ENCODE results near the gene RASSF4. TPM values are rescaled to one million over a fixed set of nuclear protein-coding genes. Genes with fewer than 3 reads are reported as not detected.

RASSF4 gene
- total and polyA plus RNA-seq, 2 donors from 2014 or later = 76.4 to 83.1 TPM

DNA sequence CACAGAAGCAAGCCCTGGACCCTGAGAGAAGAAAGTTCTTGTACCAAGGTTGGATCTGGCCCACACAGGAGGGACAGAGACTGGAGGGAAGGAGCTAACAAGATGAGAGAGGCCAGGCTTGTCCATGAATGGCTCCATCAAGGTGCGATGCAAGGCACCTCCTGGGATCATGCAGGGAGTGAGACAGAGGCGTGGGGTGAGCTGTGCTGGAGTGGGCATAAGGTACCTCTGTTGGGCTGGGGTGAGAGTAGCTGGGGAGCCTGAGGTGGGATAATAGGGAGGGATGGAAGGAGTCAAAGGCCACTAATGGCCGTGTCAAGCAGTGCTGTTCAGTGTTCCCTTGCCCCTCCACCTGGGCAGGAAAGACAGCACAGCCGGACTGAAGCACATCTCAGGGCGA lies 38.5 kb upstream of the RASSF4 start:
- TF ChIP-seq, protein P1, sequence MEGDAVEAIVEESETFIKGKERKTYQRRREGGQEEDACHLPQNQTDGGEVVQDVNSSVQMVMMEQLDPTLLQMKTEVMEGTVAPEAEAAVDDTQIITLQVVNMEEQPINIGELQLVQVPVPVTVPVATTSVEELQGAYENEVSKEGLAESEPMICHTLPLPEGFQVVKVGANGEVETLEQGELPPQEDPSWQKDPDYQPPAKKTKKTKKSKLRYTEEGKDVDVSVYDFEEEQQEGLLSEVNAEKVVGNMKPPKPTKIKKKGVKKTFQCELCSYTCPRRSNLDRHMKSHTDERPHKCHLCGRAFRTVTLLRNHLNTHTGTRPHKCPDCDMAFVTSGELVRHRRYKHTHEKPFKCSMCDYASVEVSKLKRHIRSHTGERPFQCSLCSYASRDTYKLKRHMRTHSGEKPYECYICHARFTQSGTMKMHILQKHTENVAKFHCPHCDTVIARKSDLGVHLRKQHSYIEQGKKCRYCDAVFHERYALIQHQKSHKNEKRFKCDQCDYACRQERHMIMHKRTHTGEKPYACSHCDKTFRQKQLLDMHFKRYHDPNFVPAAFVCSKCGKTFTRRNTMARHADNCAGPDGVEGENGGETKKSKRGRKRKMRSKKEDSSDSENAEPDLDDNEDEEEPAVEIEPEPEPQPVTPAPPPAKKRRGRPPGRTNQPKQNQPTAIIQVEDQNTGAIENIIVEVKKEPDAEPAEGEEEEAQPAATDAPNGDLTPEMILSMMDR (IDR thresholded peaks at IDR 0.05; ENCODE audit: borderline replicate concordance, extremely low read depth, insufficient read depth) = no peak

DNA sequence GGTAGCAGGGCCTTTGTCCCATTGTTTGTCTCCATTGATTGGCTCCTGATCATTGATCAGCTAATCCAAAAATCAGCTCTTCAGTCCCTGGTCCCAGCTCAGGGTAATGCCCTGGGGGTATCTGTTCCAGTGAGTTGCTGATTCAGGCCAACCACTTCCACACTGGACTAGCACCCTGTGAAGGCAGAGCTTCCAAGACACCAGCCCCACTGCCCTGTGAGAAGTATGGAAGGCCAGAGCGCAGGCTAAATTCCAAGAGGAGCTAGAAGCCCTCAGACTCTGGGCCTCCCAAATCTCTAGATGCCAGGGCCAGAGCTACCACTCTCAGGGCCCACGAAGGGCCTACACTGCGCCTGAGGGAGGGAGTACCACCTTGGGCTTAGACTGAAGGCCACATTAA lies 38.1 kb upstream of the RASSF4 start:
- TF ChIP-seq, protein P1 (IDR thresholded peaks at IDR 0.05; ENCODE audit: borderline replicate concordance, extremely low read depth, insufficient read depth) = no peak
- peaks cover 0 to 20% (median 13%) of the 10 kb centered on the region in 3 donors for H3K4me1 ChIP-seq (ENCODE audit: control insufficient read depth in 2 of 3, insufficient read depth in 2 of 3, low read depth in 1 of 3, low read length in 3 of 3)
- peaks cover 0 to 5% (median 3%) of the 10 kb centered on the region in 3 donors for H3K36me3 ChIP-seq (ENCODE audit: control insufficient read depth in 2 of 3, insufficient read depth in 3 of 3, low read length in 3 of 3)
- H3K9me3 ChIP-seq (ENCODE audit: control insufficient read depth in 2 of 3, insufficient read depth in 1 of 3, low read length in 3 of 3) = peaks cover 0 to 3% (median 0%) of the 10 kb centered on the region in 3 donors
- intact Hi-C loops (cut with DNase I) = no loop called here
- no peak for FAIRE-seq
- no peak for DNase-seq
- H3K27ac ChIP-seq (ENCODE audit: low read depth in 2 of 2, low read length in 2 of 2) = no peak overlapping the region
- H3K9ac ChIP-seq (ENCODE audit: low read length in 3 of 3) = no peak overlapping the region
- no peaks in the 10 kb centered on the region for H3K27me3 ChIP-seq (ENCODE audit: control insufficient read depth, insufficient read depth, low read length)
- no peak overlapping the region for H3K4me3 ChIP-seq (ENCODE audit: low read length in 3 of 3)

More for the DNA sequence above, 38.5 kb upstream of the RASSF4 start:
- peaks cover 0 to 3% (median 0%) of the 10 kb centered on the region in 3 donors for H3K9me3 ChIP-seq (ENCODE audit: control insufficient read depth in 2 of 3, insufficient read depth in 1 of 3, low read length in 3 of 3)
- no peak overlapping the region for H3K4me3 ChIP-seq (ENCODE audit: low read length in 3 of 3)
- H3K36me3 ChIP-seq (ENCODE audit: control insufficient read depth in 2 of 3, insufficient read depth in 3 of 3, low read length in 3 of 3) = peaks cover 0 to 3% (median 3%) of the 10 kb centered on the region in 3 donors
- H3K27me3 ChIP-seq (ENCODE audit: control insufficient read depth, insufficient read depth, low read length) = no peaks in the 10 kb centered on the region
- intact Hi-C loops (cut with DNase I) = no loop called here
- DNase-seq (no peak), FAIRE-seq (no peak)
- H3K4me1 ChIP-seq (ENCODE audit: control insufficient read depth in 2 of 3, insufficient read depth in 2 of 3, low read depth in 1 of 3, low read length in 3 of 3) = peaks cover 0 to 19% (median 13%) of the 10 kb centered on the region in 3 donors
- H3K9ac ChIP-seq (ENCODE audit: low read length in 3 of 3) = no peak overlapping the region
- no peak overlapping the region for H3K27ac ChIP-seq (ENCODE audit: low read depth in 2 of 2, low read length in 2 of 2)

GRCh38 chr10:44922021-44922420 lies 37.6 kb upstream of the RASSF4 start:
- TF ChIP-seq, protein P1 (IDR thresholded peaks at IDR 0.05; ENCODE audit: borderline replicate concordance, extremely low read depth, insufficient read depth) = no peak
- Histone ChIP-seq H3K4me3 (ENCODE audit: low read length in 3 of 3) (no peak overlapping the region), H3K27ac (ENCODE audit: low read depth in 2 of 2, low read length in 2 of 2) (no peak overlapping the region), H3K36me3 (ENCODE audit: control insufficient read depth in 2 of 3, insufficient read depth in 3 of 3, low read length in 3 of 3) (peaks cover 0 to 5% (median 3%) of the 10 kb centered on the region in 3 donors), H3K27me3 (ENCODE audit: control insufficient read depth, insufficient read depth, low read length) (no peaks in the 10 kb centered on the region), H3K9ac (ENCODE audit: low read length in 3 of 3) (no peak overlapping the region), H3K4me1 (ENCODE audit: control insufficient read depth in 2 of 3, insufficient read depth in 2 of 3, low read depth in 1 of 3, low read length in 3 of 3) (peaks cover 0 to 23% (median 13%) of the 10 kb centered on the region in 3 donors), H3K9me3 (ENCODE audit: control insufficient read depth in 2 of 3, insufficient read depth in 1 of 3, low read length in 3 of 3) (peaks cover 0 to 3% (median 0%) of the 10 kb centered on the region in 3 donors)
- DNase-seq = no peak
- no peak for FAIRE-seq
- intact Hi-C loops (cut with DNase I) = no loop called here

All from kidney (tissue), 14 donors.